GM21526 (cell line): ENCODE results near the gene LCOR.
"Not testable (repeated sequence)": the region's sequence is repeated elsewhere in the genome, so short reads cannot be mapped to it uniquely, and the experiment has no call there.

Experiments used
- ATAC-seq: cut with Tn5 transposase; IDR thresholded peaks from one replicate; pipeline ENCODE4 v1.9.1; 2021; ENCODE audit warnings: moderate library complexity; ENCODE audit not compliant: unreplicated experiment, low FRiP score

The LCOR gene

DNA sequence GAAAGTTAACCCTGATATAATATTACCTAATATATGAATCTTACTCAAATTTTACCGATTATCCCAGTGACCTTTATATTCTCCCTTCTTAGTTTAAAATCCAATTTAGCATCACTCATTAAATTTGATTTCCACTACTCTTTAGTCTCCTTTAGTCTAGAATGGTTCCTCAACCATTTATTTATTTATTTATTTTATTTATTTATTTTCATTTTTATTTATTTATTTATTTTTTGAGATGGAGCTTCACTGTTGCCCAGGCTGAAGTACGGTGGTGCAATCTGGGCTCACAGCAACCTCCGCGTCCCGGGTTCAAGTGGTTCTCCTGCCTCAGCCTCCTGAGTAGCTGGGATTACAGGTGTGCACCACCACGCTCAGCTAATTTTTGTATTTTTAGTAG, 92.8 kb downstream of the LCOR start:
- ATAC-seq: no peak

DNA sequence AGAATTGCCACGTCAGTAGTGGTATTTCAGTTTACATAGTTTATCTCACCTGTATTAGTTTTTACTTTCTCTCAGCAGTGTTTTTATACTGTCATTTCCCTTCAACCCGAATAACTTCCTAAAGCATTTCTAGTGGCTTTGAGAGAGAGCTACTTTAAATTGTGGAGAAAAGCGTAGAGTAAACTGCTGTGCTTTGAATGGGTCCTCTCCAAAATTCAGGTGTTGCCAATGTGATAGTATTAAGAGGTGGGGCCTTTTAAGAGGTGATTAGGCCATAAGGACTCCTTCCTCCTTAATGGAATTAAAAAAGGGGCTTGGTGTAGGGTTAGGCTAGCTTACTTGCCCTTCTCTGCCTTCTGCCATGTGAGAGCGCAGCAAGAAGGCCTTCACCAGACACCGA, 98.4 kb downstream of the LCOR start:
- ATAC-seq: no peak

DNA sequence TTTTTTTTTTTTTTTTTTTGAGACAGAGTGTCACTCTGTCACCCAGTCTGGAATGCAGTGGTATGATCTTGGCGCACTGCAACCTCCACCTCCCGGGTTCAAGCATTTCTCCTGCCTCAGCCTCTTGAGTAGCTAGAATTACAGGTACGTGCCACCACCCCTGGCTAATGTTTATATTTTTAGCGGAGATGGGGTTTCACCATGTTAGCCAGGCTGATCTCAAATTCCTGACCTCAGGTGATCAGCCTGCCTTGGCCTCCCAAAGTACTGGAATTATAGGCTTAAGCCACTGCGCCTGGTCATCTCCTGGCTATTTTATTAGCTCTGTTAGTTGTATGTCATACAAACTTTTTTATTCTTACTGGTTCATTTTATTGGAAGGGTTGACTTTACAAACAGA, 103.0 kb downstream of the LCOR start:
- no peak for ATAC-seq

DNA sequence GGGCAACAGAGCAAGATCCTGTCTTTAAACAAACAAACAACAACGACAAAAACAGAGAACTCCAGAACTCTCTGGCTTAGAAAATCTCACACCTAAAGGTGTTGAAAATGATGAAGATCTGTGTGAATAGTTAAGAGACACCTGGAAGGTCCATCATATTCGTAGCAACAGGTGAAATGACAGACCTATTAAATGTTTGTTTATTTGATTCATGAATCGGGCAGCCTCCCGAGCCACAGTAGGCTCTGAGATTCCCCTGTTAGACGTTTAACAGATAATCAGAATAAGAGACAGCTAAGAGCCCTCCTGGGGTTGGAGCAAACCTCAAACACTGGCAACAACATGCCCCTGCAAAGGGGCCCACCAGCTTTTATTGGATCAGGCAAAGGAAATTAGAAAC, 103.7 kb downstream of the LCOR start:
- ATAC-seq: no peak

DNA sequence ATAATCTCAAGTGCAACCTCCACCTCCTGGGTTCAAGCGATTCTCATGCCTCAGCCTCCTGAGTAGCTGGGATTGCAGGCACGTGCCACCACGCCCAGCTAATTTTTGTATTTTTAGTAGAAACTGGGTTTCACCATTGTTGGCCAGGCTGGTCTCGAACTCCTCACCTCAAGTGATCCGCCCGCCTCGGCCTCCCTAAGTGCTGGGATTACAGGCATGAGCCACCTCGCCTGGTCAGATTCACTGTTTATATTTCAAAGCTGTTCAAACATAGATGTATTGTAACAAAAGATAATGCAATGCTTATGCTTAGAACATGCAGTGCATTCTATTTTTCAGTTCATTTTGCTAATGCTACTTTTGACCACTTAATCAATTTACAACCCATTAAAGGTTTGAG, 111.1 kb downstream of the LCOR start:
- not testable (repeated sequence) for ATAC-seq

DNA sequence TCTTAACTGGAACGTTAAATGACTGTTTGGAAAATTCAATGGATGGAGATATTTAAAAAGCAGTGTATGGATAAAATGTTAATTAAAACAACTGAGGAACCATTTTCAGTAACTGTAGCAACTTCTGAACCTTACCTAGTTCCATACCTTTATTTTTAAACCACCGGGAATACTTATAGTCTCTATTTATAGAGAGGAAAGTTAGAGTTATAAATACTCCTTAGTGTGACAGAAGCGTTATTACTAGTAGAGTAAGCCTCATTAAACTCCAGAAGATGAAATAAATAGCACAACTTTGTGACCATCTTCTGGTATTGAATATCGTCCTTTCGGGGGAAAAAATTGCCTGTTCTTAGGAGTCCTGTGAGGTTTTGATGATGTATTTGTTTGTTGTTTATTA, 114.9 kb downstream of the LCOR start:
- no peak for ATAC-seq

DNA sequence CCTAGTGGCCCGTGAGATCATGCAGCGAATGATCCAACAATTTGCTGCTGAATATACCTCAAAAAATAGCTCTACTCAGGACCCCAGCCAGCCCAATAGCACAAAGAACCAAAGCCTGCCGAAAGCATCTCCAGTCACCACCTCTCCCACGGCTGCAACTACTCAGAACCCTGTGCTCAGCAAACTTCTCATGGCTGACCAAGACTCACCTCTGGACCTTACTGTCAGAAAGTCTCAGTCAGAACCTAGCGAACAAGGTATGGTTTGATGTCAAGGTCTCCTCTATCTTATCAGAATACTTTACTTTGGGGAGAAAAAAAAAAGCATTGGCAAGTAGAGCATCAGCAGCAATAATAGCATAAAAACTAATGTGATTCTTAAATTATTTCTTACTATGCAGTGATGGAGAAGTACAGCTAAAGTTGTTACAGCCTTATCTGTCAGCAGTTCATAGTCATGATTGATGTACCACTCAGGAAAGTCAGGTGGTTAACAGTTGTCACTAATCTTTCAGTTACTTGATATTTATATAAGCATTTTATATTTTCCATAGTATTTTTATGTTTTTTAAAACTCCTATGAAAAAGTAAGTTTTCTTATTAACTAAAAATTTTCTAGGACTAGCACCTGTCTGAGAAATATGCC, 117.1 kb downstream of the LCOR start:
- ATAC-seq: no peak

DNA sequence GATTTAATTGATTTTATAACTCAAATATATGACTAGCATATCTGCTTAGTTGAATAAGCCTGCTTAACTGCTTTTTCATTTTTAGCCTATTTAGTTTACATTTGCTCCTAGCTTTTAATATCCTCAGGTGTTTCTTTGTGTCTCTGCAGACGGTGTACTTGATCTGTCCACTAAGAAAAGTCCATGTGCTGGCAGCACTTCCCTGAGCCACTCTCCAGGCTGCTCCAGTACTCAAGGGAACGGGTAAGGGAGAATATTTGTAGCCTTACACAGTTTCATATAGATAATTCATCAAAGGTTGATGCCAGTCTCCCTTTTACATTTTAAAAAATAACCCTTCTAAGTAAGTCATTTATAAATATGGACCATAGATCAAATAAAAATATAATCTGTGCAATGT, 119.9 kb downstream of the LCOR start:
- no peak for ATAC-seq

DNA sequence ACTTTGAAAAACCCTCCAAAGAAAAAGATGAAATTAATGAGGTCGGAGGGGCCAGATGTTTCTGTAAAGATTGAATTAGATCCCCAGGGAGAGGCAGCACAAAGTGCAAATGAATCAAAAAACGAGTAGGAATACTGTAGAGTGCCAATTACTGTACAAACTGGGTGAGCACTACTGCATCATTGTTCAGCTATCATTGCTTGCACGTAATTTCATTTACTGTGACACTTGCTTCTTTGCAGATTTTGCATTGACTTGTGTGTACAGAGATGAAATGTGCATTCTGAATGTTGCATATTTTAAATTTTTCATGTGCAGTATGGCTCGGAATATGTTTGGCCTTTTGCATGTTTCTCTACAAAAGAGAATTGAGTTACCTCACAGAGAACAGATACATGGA, 123.7 kb downstream of the LCOR start:
- ATAC-seq: no peak

DNA sequence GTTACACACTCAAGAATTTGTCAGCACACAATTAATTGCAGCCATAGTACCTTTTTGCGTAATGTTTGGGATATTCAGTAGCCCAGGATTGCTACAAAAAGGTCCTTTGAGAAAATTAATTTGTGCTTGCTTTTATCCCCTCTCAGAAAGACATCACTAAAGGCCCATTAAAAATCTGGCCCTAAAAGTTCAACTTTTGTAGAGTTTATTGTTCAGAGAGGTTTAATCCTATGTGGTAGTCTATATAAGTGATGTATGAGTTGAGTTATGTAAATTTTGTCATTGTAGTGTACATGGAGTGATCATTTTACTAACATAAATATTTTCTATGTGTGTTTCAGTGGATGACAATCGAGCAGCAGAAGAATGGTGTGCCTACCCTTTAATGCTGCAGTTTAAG, 126.0 kb downstream of the LCOR start:
- no peak for ATAC-seq

DNA sequence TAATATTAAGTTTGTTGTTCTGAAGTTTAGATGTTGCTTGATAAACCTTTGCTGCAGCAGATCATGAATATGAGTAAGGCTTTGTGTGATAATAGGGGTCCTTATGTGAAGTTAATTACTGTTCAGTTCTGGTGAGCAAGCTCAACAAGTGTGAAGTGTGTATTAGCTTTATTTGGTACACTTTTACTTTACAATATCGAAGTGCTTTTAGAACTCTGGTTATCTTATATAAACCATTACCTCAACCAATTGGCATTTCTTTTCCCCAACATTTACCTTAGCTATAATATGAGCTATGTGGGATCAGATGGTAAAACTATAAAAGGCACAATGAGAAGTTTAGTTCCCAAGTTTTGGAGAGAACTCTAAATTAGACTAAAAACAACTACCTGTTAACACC, 127.6 kb downstream of the LCOR start:
- ATAC-seq: no peak

DNA sequence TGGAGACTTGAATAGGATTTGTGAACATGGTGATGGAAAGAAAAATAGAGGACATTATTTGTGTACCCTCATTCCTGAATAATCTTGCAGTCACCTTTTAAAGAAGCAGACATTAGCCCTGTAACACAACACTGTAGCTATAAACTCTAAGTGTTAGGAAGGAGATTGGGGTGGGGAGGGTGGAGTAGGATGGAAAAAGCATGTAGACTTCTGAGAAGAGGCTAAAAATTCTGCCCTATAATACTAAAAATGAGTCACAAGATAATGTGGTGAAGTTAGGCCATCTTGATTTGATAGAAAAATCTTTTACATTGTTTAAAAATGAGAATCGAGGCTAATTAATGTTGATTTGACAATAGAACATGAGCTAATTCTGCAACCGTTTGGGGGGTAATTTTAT, 128.8 kb downstream of the LCOR start:
- no peak for ATAC-seq

DNA sequence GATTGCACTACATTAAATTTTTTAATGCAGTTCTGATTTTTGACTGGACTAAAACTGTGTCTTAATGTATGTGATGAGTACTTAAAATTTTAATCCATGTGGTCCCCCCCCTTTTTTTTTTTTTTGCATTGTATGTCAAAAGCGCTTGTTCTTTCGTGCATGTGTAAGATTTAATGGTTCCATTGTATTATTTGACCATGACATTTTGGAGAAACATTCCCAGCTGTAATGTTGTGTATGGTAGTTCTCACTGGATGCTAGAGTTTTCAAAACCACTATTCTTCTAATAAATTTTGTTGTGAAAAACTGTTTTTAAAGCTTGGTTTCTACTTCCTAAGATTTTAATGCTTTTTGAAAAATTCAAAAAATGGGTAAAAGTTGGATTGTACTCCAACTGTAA, 132.0 kb downstream of the LCOR start:
- ATAC-seq: no peak

DNA sequence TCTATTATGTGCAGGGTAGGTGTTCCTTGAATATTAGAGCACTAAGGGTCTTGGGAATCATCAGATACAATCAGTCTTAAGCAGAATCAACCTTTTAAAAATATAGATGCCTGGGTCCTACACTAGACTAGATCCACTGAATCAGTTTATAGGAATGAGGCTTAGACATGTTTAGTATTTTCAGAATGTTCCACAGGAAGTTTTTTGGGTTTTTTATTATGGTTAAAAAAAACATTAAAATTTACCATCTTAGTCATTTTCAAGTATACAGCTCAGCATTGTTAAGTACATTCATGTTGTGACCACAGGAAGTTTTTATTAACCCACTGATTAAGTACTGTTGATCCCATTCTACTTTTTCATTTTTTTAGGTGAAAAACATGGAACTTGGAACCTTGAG, 135.7 kb downstream of the LCOR start:
- no peak for ATAC-seq

DNA sequence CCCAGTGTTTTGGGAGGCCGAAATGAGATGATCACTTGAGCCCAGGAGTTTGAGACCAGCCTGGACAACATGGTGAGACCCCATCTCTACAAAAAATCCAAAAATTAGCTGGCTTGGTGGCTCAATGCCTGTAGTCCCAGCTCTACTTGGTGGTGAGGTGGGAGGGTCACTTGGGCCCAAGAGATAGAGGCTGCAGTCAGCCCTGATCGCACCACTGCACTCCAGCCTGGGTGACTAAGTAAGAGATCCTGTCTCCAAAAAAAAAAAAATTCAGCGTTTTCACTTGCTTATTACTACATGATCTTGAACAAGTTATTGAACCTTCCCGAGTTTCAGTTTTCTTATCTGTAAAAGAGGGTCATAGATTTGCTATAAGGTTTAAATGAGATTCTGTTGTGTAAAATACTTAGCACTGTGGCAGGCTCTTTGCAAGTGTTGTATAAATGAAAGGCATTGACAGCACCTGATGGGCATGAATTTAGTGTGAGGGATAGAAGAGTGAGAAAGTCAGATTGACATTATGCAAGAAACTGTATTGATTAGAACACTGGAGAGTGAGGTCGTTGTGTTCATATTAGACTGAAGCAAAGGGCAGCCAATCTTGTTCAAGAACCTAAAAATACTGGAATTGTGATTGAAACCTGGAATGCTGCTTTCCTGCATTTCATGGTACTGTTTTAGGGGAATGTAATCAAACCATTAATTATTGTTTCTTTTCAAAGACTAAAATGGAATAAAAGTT, 136.8 kb downstream of the LCOR start:
- no peak for ATAC-seq

DNA sequence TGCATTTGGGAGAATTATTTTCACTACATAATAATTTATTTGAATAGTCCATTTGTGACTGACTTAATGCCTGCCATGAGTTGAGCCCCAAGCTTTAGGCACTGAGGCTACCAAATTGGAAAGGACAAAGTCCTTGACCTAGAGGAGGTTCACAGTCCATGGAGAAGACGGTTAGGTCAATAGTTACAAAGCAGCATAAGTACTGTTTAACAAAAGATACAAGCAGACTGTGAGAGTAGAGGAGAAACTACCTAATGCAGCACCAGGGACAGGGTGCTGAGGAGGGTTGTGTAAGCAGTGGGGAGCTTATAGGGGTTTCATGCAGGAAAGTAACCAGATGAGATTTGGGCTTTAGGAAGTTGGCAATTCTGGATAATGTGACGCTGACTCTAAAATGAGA, 139.2 kb downstream of the LCOR start:
- ATAC-seq: no peak

DNA sequence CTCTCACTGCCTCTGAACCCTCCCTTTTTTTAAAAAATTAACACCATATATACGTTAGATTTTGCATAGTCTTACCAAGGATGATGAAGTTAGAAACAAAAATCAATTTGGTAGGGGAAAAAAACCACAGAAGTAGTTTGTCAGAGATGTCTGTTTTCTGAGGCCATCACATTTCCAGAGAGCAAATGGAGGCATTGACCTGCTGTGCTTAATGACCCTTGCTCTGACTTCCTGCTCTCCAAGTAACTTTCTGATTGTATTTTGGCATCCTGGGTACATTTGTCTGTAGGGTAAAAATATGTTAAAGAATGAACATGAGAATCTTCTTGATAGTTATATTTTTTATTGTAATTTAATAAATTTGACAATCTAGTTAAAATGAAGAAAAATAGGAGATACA, 140.2 kb downstream of the LCOR start:
- ATAC-seq: no peak

DNA sequence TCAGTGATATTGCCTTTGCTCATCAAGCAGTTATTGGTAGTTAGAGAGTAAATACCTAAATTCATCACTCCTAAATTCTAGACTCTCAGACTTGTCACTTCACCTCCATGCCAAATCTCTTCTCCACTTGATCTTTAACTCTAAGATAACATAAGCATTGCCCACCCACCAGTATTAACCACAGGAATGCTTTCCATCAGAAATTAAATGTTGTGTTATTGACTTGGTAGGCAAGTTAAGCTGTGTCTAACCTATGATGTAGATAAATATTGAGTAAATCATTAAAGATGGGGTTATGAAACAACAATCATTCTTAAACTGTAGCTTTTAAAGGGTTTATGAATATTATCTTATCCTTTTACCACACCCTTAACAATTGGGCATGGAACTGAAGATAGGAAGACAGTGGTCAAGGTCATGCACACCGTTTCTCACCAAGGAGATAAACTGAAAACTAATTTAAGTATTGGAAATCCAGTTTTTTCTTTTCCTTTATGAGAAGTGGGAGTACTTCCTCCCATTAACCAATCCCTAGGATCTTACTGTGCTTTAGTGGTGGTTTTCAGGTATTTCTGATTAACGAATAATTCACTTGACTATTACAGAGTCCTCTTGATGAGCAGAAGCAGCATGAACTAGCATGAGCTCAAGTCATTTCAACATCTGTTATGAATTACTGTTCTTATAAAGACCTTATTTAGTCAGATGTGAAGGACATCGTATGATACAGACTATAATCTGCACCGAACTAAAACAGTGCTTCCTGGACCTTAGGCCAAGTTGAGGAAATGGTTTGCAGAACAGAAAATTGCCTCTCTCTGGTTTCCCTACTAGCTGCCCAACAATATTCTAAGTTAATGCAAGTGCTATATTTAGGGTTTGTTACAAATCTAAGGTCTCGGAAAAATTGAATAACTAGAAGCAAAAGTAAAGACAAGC, 142.0 kb downstream of the LCOR start:
- ATAC-seq: no peak

DNA sequence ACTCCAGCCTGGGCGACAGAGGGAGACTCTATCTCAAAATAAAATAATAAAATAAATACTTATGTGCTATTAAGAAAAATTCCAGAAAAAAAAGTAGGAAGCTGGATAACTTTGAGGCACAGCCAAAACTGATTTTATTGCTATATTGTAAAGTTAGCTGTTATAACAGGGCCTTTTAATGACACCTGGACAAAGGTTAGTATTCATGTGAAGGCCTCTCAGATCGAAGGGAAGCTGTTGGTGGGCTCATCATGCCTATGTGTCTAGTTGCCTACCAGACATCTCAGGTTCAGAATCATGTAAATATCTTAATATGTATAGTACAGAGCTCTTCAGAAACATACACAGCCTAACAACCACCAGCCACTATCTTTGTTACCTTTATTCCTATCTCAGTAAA, 143.0 kb downstream of the LCOR start:
- no peak for ATAC-seq

DNA sequence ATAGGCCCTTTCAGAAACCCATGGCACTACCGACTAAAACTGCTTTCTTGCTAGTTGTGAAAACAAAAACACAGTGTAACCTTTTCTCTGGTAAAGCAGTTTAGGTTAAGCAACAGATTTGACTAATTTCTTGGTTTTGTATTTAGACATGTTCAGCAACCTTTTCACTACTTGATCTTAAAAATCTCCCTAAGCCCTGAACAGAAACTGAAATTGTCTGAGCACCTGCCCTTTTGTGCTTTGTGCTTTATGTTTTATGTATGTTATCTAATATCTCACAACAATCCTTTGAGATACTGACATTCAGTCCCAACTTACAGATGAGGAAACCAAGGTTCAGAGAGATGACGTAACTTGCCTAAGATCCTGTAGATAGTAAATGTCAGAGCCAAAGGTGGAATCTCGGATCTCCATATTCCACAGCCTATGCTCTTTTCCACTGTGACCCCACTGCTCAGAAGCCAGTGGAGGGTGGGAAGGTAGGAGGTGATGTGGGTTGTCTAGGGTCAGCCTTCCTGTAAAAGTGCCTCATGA, 146.6 kb downstream of the LCOR start:
- ATAC-seq: peak; percentile 58
